ENCODE data around the gene RANBP17.

Gene RANBP17

GRCh38 chr5:171093598-171093997, 231.8 kb downstream of the RANBP17 start (continued):
- TF ChIP-seq PPARA (CRISPR knock-in tag; IDR thresholded peaks at IDR 0.05; ENCODE audit: borderline replicate concordance) = 0 out of 2 replicates have a peak, but pooled peaks have one; percentile 72
- no peak for TF ChIP-seq OSR1 (CRISPR knock-in tag; IDR thresholded peaks at IDR 0.05)
- peak; percentile 72 for TF ChIP-seq ZNF8 (CRISPR knock-in tag; IDR thresholded peaks at IDR 0.05)
- peak; percentile 99 for TF ChIP-seq TCF4 (CRISPR knock-in tag; IDR thresholded peaks at IDR 0.05; ENCODE audit: borderline replicate concordance)
- peak; percentile 80; the same call in 1 of the 2 replicates for TF ChIP-seq GLIS3 (CRISPR knock-in tag; IDR thresholded peaks at IDR 0.05)
- TF ChIP-seq ZNF70 (CRISPR knock-in tag; IDR thresholded peaks at IDR 0.05) = peak; percentile 44; the same call in 1 of the 2 replicates
- TF ChIP-seq ARNTL (CRISPR knock-in tag; IDR thresholded peaks at IDR 0.05; ENCODE audit: borderline replicate concordance, low read depth) = 0 out of 2 replicates have a peak, but pooled peaks have one; percentile 11
- no peak for TF ChIP-seq CSDC2 (CRISPR knock-in tag; IDR thresholded peaks at IDR 0.05)
- TF ChIP-seq POU6F1 (CRISPR knock-in tag; IDR thresholded peaks at IDR 0.05; ENCODE audit: borderline replicate concordance, low read depth) = no peak
- TF ChIP-seq ZNF565 (CRISPR knock-in tag; conservative IDR thresholded peaks at IDR 0.05; ENCODE audit: low read depth) = peak; percentile 60
- peak; percentile 96 for TF ChIP-seq ISL1 (CRISPR knock-in tag; IDR thresholded peaks at IDR 0.05)
- TF ChIP-seq TSHZ2 (CRISPR knock-in tag; IDR thresholded peaks at IDR 0.05) = peak; percentile 92
- TF ChIP-seq ESRRG (CRISPR knock-in tag; IDR thresholded peaks at IDR 0.05) = 0 out of 2 replicates have a peak, but pooled peaks have one; percentile 60
- TF ChIP-seq ZFP30 (CRISPR knock-in tag; IDR thresholded peaks at IDR 0.05) = no peak

- TF ChIP-seq ZNF70 (CRISPR knock-in tag; IDR thresholded peaks at IDR 0.05) = no peak
- no peak for TF ChIP-seq TOX (CRISPR knock-in tag; IDR thresholded peaks at IDR 0.05; ENCODE audit: borderline replicate concordance)
- no peak for ATAC-seq
Observed at GRCh38 chr5:171094356-171094755, 232.5 kb downstream of the RANBP17 start.

- no peak for ATAC-seq
- TF ChIP-seq PATZ1 (CRISPR knock-in tag; IDR thresholded peaks at IDR 0.05; ENCODE audit: borderline replicate concordance) (no peak), ZNF565 (CRISPR knock-in tag; conservative IDR thresholded peaks at IDR 0.05; ENCODE audit: low read depth) (no peak), ESRRG (CRISPR knock-in tag; IDR thresholded peaks at IDR 0.05) (no peak), ZNF70 (CRISPR knock-in tag; IDR thresholded peaks at IDR 0.05) (no peak), ARNTL (CRISPR knock-in tag; IDR thresholded peaks at IDR 0.05; ENCODE audit: borderline replicate concordance, low read depth) (no peak)
Observed at GRCh38 chr5:171102877-171103610, 241.2 kb downstream of the RANBP17 start.

GRCh38 chr5:171107669-171108068, 245.9 kb downstream of the RANBP17 start:
- no peak for ATAC-seq
- no peak for TF ChIP-seq TOX (CRISPR knock-in tag; IDR thresholded peaks at IDR 0.05; ENCODE audit: borderline replicate concordance)
- no peak for TF ChIP-seq TCF4 (CRISPR knock-in tag; IDR thresholded peaks at IDR 0.05; ENCODE audit: borderline replicate concordance)
- TF ChIP-seq RARB (CRISPR knock-in tag; IDR thresholded peaks at IDR 0.05) = no peak
- TF ChIP-seq BACH2 (CRISPR knock-in tag; IDR thresholded peaks at IDR 0.05; ENCODE audit: borderline replicate concordance) = no peak
- no peak for TF ChIP-seq ESRRG (CRISPR knock-in tag; IDR thresholded peaks at IDR 0.05)
- no peak for TF ChIP-seq ZNF565 (CRISPR knock-in tag; conservative IDR thresholded peaks at IDR 0.05; ENCODE audit: low read depth)
- no peak for TF ChIP-seq PATZ1 (CRISPR knock-in tag; IDR thresholded peaks at IDR 0.05; ENCODE audit: borderline replicate concordance)
- TF ChIP-seq POU6F1 (CRISPR knock-in tag; IDR thresholded peaks at IDR 0.05; ENCODE audit: borderline replicate concordance, low read depth) = no peak
- TF ChIP-seq CSDC2 (CRISPR knock-in tag; IDR thresholded peaks at IDR 0.05) = no peak
- TF ChIP-seq TSHZ2 (CRISPR knock-in tag; IDR thresholded peaks at IDR 0.05) = no peak
- TF ChIP-seq CREB5 (CRISPR knock-in tag; IDR thresholded peaks at IDR 0.05; ENCODE audit: low read depth) = no peak

All from SK-N-SH treated with all-trans-retinoic acid at 6 μM for 48 hours (cell line).